Posterior cingulate gyrus (tissue), 11 donors: Measurements from ENCODE around the gene MRLN.

Experiments used
- DNase-seq, 10 donors: peaks; one replicate each; pipeline versions ENCODE4 v3.0.0 to v3.0.0-alpha.2; 2020 to 2021; ENCODE audit warnings: mixed read lengths in 3 of 10
- intact Hi-C: fragments of 100-400 bp; cut with DNase I; formaldehyde crosslinking; loops from one replicate; pipeline ENCODE4 v1.15.1; 2023

The MRLN gene

DNA sequence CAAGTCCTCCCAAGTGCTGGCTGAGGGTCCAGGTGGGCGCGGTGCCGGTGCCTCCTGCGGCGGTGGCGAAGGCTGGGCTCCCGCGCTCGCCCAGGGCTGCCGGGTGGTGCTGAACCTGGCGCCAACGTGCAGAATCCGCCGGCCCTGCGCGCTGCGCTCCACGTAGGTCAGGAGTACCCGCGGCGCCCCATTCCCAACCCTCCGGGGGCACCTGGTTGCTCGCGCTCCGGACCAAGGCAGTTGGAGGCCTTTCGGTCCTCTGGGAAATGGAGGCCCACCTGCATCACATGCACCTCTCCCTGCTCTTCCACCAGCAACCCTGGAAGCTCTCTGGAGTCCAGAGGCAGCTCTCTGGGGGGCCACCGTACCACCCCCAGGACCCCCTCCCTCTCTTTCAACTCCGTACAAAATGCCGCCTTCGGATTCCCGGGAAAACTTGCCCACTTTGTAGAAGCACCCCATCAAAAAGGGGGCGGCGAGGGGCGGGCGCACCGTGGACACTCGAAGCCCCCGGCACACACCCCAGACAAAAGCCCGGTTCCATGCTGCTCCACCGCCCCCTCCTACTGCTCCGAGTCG is 44.4 kb downstream of the MRLN start:
- intact Hi-C loops: no loop called here
- DNase-seq: peak in 5 of 10 donors; percentile 11 to 83 (median 47)

DNA sequence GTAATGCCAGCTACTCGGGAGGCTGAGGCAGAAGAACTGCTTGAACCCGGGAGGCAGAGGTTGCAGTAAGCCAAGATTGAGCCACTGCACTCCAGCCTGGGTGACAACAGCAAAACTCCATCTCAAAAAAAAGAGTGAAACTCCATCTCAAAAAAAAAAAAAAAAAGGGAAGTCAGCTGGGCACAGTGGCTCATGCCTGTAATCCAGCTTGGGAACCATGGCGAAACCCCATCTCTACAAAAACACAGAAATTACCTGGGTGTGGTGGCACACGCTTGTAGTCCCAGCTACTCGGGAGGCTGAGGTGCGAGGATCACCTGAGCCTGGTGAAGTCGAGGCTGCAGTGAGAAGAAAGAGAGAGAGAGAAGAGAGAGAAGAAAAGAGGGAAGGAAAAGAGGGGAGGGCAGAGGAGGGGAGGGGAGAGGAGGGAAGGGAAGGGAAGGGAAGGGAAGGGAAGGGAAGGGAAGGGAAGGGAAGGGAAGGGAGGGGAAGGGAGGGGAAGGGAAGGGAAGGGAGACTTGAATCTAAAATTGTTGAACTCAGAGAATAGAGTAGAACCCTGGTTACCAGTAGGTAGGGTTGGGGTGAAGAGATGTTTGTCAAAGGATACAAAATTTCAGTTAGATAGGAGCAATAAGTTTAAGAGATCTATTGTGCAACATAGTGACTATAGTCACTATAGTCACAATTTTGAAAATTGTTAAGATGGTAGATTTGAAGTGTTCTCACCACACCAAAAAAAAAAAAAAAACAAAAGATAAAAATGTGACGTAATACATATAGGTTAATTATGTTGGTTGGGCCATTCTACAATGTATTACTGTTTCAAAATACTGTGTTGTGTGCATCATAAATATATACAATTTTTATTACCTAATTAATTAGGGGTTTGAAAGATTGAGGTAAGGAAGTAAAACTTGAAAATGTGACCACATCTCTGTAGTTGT is 46.1 kb downstream of the MRLN start:
- no peak for DNase-seq
- intact Hi-C loops: no loop called here

DNA sequence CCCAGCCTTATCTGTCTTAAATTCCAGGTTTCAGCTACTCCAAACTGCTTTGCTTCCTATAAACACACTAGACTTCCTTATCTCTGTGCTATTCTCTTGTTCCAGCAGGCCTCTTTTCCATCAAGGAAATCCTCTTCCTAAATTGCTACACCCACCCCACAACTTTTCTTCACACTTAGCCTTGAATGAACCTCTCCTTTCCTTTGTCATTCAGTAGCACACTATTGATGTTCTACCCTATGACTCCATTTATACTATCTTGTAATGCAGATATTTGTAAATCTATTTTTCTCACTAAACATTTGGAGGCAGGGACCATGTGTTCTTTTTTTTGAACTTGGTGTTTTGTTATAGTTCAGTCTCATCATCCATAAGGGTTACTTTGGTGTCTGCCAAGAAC is 47.3 kb downstream of the MRLN start:
- intact Hi-C loops: no loop called here
- no peak for DNase-seq

- DNase-seq: no peak
- intact Hi-C loops: no loop called here
Measured at GRCh38 chr10:59704630-59705029, 48.6 kb downstream of the MRLN start.

DNA sequence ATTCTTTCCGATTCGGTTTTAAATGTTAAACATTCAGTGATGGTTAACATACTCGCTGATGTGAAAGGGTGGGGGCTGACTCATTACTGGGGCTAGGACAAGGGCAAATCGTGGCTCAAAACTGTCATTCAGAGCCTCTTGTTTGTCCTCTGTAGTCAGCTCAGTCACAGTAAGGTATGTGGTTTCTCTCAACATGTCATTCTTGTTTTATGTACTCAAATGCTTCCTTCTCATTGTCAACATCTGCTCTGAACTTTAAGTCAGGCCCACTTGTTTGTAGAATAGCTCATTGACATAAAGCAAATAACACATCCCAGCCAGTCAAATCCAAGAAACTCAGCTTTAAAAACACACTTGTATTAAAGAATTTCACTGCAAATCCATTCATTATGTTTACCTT is 50.9 kb downstream of the MRLN start:
- no peak for DNase-seq

GRCh38 chr10:59700709-59701108 is 52.5 kb downstream of the MRLN start:
- DNase-seq: no peak
- intact Hi-C loops: no loop called here

More for the DNA sequence above, 50.9 kb downstream of the MRLN start:
- intact Hi-C loops: no loop called here

GRCh38 chr10:59698326-59698725 is 54.9 kb downstream of the MRLN start:
- no peak for DNase-seq
- intact Hi-C loops: no loop called here

- no peak for DNase-seq
- intact Hi-C loops: no loop called here
Measured at GRCh38 chr10:59695637-59696036, 57.6 kb downstream of the MRLN start.

GRCh38 chr10:59694936-59695335 is 58.3 kb downstream of the MRLN start:
- intact Hi-C loops: no loop called here
- no peak for DNase-seq

DNA sequence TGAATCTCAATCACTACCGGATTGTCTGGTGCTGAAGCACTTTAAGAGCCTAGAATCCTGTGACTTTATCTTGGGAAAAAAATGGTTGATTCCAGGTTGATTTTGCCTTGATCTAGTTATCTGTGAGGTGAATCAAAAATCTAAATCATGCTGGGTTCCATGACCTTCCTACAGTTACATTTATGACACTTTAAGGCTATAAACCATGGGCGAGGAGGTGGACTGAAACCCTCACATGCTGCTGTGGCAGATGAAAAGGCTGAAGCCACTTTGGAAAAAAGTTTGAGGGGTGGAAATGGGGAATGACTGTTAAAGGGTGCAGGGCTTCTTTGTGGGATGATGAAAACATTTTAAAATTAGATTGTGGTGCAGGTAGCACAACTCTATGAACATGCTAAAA is 61.1 kb downstream of the MRLN start:
- intact Hi-C loops: no loop called here

GRCh38 chr10:59688921-59689351 is 64.3 kb downstream of the MRLN start:
- intact Hi-C loops: no loop called here
- no peak for DNase-seq

More for the DNA sequence above, 61.1 kb downstream of the MRLN start:
- DNase-seq: no peak

- intact Hi-C loops: no loop called here
Measured at GRCh38 chr10:59687657-59688056, 65.6 kb downstream of the MRLN start.

More at GRCh38 chr10:59687657-59688056, 65.6 kb downstream of the MRLN start:
- no peak for DNase-seq
